HG02870 (cell line): Measurements from ENCODE around the gene LIN52.

Source experiments
- ATAC-seq: cut with Tn5 transposase; IDR thresholded peaks from one replicate; pipeline ENCODE4 v1.9.1; 2021; ENCODE audit warnings: mild to moderate bottlenecking, moderate library complexity; ENCODE audit not compliant: unreplicated experiment

Gene LIN52

GRCh38 chr14:74179856-74180255 lies 95.1 kb downstream of the LIN52 start:
- no peak for ATAC-seq

DNA sequence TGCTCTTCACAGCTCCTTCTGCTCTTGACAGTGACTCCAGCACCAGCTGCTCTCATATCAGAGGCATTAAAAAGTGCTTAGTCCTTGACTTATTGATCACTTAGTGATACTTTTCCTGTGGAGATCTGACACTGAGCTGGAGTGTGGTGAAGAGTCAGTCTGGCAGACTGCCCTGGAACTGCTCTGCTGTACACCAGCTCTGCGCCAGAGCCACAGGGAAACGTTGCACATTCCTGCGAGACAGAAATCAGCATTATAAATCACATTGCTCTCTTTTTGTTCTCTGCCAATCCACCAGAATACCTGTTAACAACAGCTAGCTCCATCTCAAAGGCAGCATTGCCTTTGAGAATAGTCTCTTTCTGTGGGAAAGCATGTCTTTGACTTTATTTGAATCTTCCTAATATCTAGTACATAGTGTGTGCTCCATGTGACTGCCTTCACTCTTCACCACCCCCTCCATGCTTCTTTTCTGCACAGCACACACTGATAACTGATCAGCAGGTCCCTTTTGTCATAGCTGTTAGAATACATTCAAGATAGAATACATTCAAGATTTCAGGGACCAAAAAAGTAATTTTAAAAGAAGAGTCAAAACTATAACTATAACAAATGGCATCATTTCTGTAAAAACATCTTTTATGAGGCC lies 106.3 kb downstream of the LIN52 start:
- no peak for ATAC-seq

GRCh38 chr14:74194506-74195274 lies 109.9 kb downstream of the LIN52 start:
- ATAC-seq, result no peak

DNA sequence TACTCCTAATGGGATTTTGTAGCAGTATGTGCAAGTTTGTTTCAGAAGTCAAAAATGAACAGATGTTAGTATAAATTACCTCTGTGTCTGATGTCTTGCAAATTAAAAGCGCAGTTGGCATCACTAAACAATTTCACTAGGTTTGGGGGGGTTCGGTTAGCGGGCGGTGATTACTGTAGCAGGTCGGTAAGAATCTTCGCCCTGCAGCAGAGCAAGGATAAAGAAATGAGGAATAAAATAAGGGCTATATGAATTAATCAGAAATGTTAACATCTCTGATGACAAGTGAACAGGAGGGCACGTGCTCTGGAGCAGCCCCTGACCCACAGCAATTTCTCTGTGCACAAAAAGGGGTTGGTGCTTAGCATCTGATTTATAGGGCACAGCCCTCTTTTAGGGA lies 110.9 kb downstream of the LIN52 start:
- no peak for ATAC-seq

DNA sequence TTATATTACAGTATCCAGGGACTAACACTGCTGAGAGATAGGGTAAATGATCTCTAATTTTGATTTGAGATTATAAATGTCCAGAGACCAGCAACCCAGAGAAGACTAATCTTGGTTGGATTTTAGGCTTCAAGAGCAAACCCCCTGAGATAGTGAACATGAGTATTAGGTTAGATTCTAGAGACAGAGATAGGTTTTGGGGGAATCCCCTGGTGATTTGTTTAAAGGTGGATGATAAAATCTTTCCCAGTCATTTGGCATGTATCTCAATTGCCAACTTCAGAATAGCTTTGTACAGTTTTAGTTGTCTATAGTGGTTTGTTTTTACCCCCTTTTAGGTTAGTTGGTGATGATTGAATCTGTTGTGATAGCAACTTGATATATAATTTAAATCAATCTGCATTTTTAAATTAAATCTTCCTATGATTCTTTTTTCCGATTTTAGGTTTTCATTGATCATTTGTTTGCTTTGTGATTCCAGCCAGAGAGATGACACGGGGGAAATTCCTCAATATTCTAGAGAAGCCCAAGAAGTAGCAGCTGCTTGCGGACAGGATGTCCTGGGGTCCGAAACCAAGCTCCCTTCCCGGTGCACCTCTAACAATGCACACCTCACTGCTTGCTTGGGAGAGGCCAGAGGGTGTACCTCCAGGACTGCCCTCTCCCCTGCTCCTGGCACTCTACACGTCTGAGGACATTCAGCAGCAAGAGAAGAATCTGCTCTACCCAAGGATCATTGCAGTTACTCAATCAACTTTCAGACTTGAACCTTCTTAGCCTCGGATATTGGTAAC lies 113.9 kb downstream of the LIN52 start:
- no peak for ATAC-seq

DNA sequence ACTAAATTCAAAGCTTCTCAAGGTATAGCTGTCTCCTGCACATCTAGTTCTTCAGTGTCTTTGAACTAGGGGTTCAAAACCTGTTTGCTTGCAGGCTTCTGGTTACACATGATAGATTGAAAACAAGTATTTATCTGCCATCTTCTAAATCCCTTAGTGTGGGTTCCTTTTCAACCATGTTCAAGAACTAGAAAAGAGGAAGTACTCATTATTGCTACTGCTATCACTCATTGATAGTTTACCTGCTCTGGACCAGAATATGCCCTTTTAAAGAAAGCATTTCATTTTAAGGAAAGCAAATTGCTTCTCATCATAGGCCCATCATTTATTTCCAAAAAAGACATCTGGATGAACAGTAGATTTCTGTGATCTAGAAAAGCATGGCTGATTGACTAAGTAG lies 117.4 kb downstream of the LIN52 start:
- no peak for ATAC-seq

GRCh38 chr14:74203639-74204038 lies 118.9 kb downstream of the LIN52 start:
- ATAC-seq, result no peak

- no peak for ATAC-seq
These were observed 119.7 kb downstream of the LIN52 start for GRCh38 chr14:74204491-74204890.

DNA sequence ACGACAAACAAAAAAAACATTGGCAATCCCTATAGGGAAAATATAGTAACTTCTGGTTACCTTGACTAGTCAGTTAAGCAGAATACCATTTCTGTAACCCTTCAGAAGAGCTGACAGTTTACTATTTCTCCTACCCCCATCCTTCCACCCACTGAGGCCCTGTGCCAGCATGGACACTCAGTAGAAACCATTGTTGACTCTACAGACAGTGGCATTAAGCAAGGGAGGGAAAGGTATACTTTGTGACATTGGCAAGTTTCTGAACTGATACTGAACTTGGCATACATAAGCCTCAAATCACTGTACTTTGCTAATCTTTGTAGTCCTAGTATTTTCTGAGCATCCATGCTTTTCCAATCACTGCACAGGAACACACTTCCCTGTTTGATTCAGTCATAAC lies 121.1 kb downstream of the LIN52 start:
- no peak for ATAC-seq

DNA sequence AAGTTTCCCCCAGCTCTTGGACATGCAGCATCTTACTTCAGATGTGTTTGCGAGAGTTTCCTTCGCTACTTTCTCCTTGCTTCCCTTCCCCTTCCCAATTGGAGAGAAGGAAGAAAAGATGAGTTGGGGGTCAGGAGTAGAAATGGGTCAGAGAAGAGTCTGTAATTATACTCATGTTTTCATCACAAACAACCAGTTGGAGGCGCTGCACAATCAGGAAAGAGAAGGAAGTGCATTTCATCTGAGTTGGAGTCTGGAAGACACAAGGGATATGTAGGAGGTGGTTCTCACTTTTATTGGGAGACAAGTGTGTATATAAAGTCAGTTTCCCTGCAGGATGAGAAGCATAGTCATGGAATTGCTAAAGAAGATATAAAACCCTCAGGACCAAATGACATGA lies 123.2 kb downstream of the LIN52 start:
- no peak for ATAC-seq

GRCh38 chr14:74208642-74209041 lies 123.9 kb downstream of the LIN52 start:
- ATAC-seq, result no peak

- no peak for ATAC-seq
These were observed 127.3 kb downstream of the LIN52 start for GRCh38 chr14:74211945-74212580.

GRCh38 chr14:74213907-74214803 lies 129.4 kb downstream of the LIN52 start:
- no peak for ATAC-seq

- no peak for ATAC-seq
These were observed 131.9 kb downstream of the LIN52 start for GRCh38 chr14:74216671-74217070.

GRCh38 chr14:74217672-74218448 lies 133.1 kb downstream of the LIN52 start:
- no peak for ATAC-seq

- ATAC-seq, result no peak
These were observed 133.7 kb downstream of the LIN52 start for GRCh38 chr14:74218462-74218861.

- ATAC-seq, result no peak
These were observed 134.8 kb downstream of the LIN52 start for GRCh38 chr14:74219277-74220205.

DNA sequence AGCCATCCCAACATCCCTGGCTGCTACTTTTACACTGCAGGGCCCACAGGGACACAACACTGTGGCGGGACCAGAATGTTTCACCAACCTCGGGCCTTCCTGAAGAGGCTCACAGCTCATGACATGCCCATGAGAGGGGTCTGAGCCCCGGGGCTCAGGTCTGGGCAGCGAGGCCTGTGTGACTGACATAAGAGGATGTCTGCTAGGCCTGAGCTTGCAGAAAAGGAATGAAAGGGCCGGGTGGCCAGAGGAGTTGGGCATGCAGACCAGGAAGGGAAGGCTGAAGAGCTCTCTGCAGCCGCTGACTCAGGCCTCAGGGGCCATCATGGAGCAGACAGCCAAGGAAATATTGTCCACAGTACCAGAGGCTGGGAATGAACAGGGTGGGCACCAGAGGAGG lies 136.2 kb downstream of the LIN52 start:
- ATAC-seq, result no peak
